Vagina (tissue), 2 donors: ENCODE measurements around the gene INPP5A. TPM values are rescaled to one million over a fixed set of nuclear protein-coding genes. Genes with fewer than 3 reads are reported as not detected.

Experiments
- DNase-seq, 2 donors: peaks; one replicate each; pipeline ENCODE4 v3.0.0-alpha.2; 2017; ENCODE audit errors: extremely low spot score in 2 of 2
- H3K27ac ChIP-seq: fragments of 200-600 bp; sonication (generic); one replicate; pipeline ENCODE4 v1.5.1; 2019
- H3K27me3 ChIP-seq: fragments of 200-600 bp; sonication (generic); one replicate; pipeline ENCODE4 v1.5.1; 2019
- H3K36me3 ChIP-seq, 2 donors: fragments of 200-600 bp; sonication (generic); one replicate each; pipeline ENCODE4 v1.5.1; 2017 to 2019
- H3K4me1 ChIP-seq: fragments of 200-600 bp; sonication (generic); one replicate; pipeline ENCODE4 v1.5.1; 2019
- H3K4me3 ChIP-seq, 2 donors: fragments of 200-600 bp; sonication (generic); 1 replicate in 1 of 2; 2 replicates in 1 of 2; pipeline ENCODE4 v1.5.1; 2016 to 2019
- H3K9me3 ChIP-seq: fragments of 200-600 bp; sonication (generic); one replicate; pipeline ENCODE4 v1.5.1; 2019
- CTCF ChIP-seq, 3 experiments: fragments of 450-650 bp in 2 of 3; fragments of 200-600 bp in 1 of 3; sonication (generic) in 1 of 3; IDR thresholded peaks; one replicate each; pipeline ENCODE4 v1.5.1; 2017 to 2019; ENCODE audit warnings: antibody characterized with exemption in 3 of 3, mild to moderate bottlenecking in 2 of 3, moderate library complexity in 2 of 3
- POLR2A ChIP-seq, 2 donors: fragments of 450-650 bp; IDR thresholded peaks; one replicate each; pipeline ENCODE4 v1.6.1; 2017; ENCODE audit warnings: antibody characterized with exemption in 2 of 2, mild to moderate bottlenecking in 2 of 2, moderate library complexity in 2 of 2
- POLR2AphosphoS5 ChIP-seq, 2 donors: sonication (generic); formaldehyde crosslinking; IDR thresholded peaks; one replicate each; pipeline ENCODE4 v1.9.0; 2017; ENCODE audit warnings: antibody characterized with exemption in 2 of 2, mild to moderate bottlenecking in 2 of 2, low read depth in 1 of 2; ENCODE audit not compliant: insufficient read depth in 1 of 2
- intact Hi-C: fragments of 100-400 bp; cut with DNase I; formaldehyde crosslinking; loops from one replicate; pipeline ENCODE4 v1.15.1; 2023
- total RNA-seq: library from RNA; depleted of rRNA; stranded (reverse); fragments of >200 nt; gene quantifications from one replicate; pipeline ENCODE4 v1.2.3, GENCODE V29; 2016

INPP5A gene
- total RNA-seq, 1 donor from 2014 or later = 24.3 TPM

- Histone ChIP-seq H3K4me1 (peaks cover 2% of the 10 kb centered on the region), H3K27me3 (no peaks in the 10 kb centered on the region), H3K27ac (no peak overlapping the region), H3K4me3 (no peak overlapping the region), H3K36me3 (peaks cover 0 to 13% of the 10 kb centered on the region in 2 donors), H3K9me3 (no peaks in the 10 kb centered on the region)
- intact Hi-C loops = no loop called here
- DNase-seq = no peak
- TF ChIP-seq POLR2A (IDR thresholded peaks at IDR 0.05) = no peak
- TF ChIP-seq POLR2AphosphoS5 (IDR thresholded peaks at IDR 0.05; ENCODE audit: insufficient read depth in 1 of 2, low read depth in 1 of 2) = no peak
- no peak for TF ChIP-seq CTCF (IDR thresholded peaks at IDR 0.05)
Observed at GRCh38 chr10:132748545-132749370, 211.2 kb downstream of the INPP5A start.

GRCh38 chr10:132749371-132749795 is 211.8 kb downstream of the INPP5A start:
- DNase-seq = no peak
- no peak overlapping the region for H3K4me3 ChIP-seq
- no peaks in the 10 kb centered on the region for H3K9me3 ChIP-seq
- intact Hi-C loops = no loop called here
- no peaks in the 10 kb centered on the region for H3K4me1 ChIP-seq
- TF ChIP-seq POLR2A (IDR thresholded peaks at IDR 0.05) = no peak
- TF ChIP-seq POLR2AphosphoS5 (IDR thresholded peaks at IDR 0.05; ENCODE audit: insufficient read depth in 1 of 2, low read depth in 1 of 2) = no peak
- TF ChIP-seq CTCF (IDR thresholded peaks at IDR 0.05) = no peak
- H3K27ac ChIP-seq = no peak overlapping the region
- peaks cover 0 to 19% of the 10 kb centered on the region in 2 donors for H3K36me3 ChIP-seq
- H3K27me3 ChIP-seq = no peaks in the 10 kb centered on the region

GRCh38 chr10:132750936-132751335 is 213.3 kb downstream of the INPP5A start:
- no peak overlapping the region for H3K27ac ChIP-seq
- intact Hi-C loops = no loop called here
- H3K4me3 ChIP-seq = no peak overlapping the region
- peaks cover 0 to 27% of the 10 kb centered on the region in 2 donors for H3K36me3 ChIP-seq
- no peaks in the 10 kb centered on the region for H3K4me1 ChIP-seq
- H3K27me3 ChIP-seq = no peaks in the 10 kb centered on the region
- H3K9me3 ChIP-seq = no peaks in the 10 kb centered on the region
- no peak for DNase-seq
- TF ChIP-seq POLR2A (IDR thresholded peaks at IDR 0.05) = no peak

GRCh38 chr10:132752378-132752777 is 214.8 kb downstream of the INPP5A start:
- H3K27me3 ChIP-seq = no peaks in the 10 kb centered on the region
- DNase-seq = no peak
- H3K9me3 ChIP-seq = no peaks in the 10 kb centered on the region
- intact Hi-C loops = no loop called here
- H3K4me3 ChIP-seq = no peak overlapping the region
- peaks cover 0 to 36% of the 10 kb centered on the region in 2 donors for H3K36me3 ChIP-seq
- H3K4me1 ChIP-seq = no peaks in the 10 kb centered on the region
- TF ChIP-seq POLR2A (IDR thresholded peaks at IDR 0.05) (no peak), CTCF (IDR thresholded peaks at IDR 0.05) (no peak), POLR2AphosphoS5 (IDR thresholded peaks at IDR 0.05; ENCODE audit: insufficient read depth in 1 of 2, low read depth in 1 of 2) (no peak)
- H3K27ac ChIP-seq = no peak overlapping the region

GRCh38 chr10:132752961-132753360 is 215.4 kb downstream of the INPP5A start:
- no peak overlapping the region for H3K4me3 ChIP-seq
- no peaks in the 10 kb centered on the region for H3K9me3 ChIP-seq
- H3K4me1 ChIP-seq = no peaks in the 10 kb centered on the region
- no peaks in the 10 kb centered on the region for H3K27me3 ChIP-seq
- no peak for DNase-seq
- TF ChIP-seq POLR2A (IDR thresholded peaks at IDR 0.05) (no peak), POLR2AphosphoS5 (IDR thresholded peaks at IDR 0.05; ENCODE audit: insufficient read depth in 1 of 2, low read depth in 1 of 2) (no peak), CTCF (IDR thresholded peaks at IDR 0.05) (no peak)
- no peak overlapping the region for H3K27ac ChIP-seq
- peaks cover 0 to 42% of the 10 kb centered on the region in 2 donors for H3K36me3 ChIP-seq
- intact Hi-C loops = no loop called here
